ENCODE data around the gene F11. TPM values are rescaled to one million over a fixed set of nuclear protein-coding genes. Genes with fewer than 3 reads are reported as not detected.

F11 gene
- total and polyA plus RNA-seq, 2 of the 13 experiments (the other 11 are each of a cell fraction or from before 2014, with no cell fraction given): 35.1 to 58.0 TPM

DNA sequence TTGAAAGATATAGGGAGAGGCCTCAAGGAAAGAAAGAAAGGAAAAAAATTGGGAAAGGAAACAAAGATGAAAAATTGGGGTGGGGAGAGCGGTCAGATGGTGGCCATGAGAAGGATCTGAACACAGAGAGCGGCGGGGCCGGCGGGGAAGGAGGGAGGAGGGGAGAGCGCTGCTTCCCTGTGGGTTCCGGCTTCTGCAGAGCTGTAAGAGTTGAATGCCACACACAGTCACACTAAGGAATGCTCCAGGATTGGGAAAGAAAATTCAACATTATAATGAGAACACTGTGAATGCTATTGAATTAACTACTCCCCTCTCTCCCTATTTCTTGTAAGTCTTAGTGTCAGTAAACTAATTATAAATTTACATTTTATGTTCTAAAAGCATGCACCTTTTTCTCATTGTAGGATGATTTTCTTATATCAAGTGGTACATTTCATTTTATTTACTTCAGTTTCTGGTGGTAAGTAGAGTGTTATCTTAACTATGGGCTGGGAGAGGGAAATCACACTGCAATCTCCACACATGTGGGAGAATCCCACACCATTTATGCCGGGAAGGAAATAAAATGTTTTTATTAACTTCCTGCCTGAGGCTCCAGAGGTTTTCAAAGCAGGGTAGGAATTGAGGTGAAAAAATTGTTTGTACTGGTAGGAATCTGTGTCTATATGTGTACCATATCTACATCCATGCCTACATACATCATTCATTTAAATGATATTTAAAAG is 904 bp downstream of the F11 start (continued):
- TF ChIP-seq SOX13 (IDR thresholded peaks at IDR 0.05) (no peak), SOX13 (CRISPR knock-in tag; conservative IDR thresholded peaks at IDR 0.05 in 1 of 2, IDR thresholded peaks at IDR 0.05 in 1 of 2) (peak in 1 of 2 experiments; percentile 15; a peak in 1 of 4 replicates), SMC3 (IDR thresholded peaks at IDR 0.05; ENCODE audit: low read length) (no peak), TEAD3 (CRISPR knock-in tag; optimal IDR thresholded peaks at IDR 0.05; ENCODE audit: borderline replicate concordance) (peak; percentile 29), HNRNPL (IDR thresholded peaks at IDR 0.05; ENCODE audit: low read depth, low read length) (no peak), IKZF4 (CRISPR knock-in tag; IDR thresholded peaks at IDR 0.05; ENCODE audit: borderline replicate concordance, low read depth, not compliant biosample characterization) (no peak), SOX6 (IDR thresholded peaks at IDR 0.05) (no peak), SOX6 (CRISPR knock-in tag; IDR thresholded peaks at IDR 0.05) (0 out of 2 replicates have a peak, but pooled peaks have one; percentile 23), ZNF839 (CRISPR knock-in tag; IDR thresholded peaks at IDR 0.05; ENCODE audit: borderline replicate concordance) (no peak), RBAK (CRISPR knock-in tag; IDR thresholded peaks at IDR 0.05) (no peak), FOXA1 (IDR thresholded peaks at IDR 0.05) (no peak), FOXA1 (CRISPR knock-in tag; IDR thresholded peaks at IDR 0.05) (no peak), EZH2 (conservative IDR thresholded peaks at IDR 0.05; ENCODE audit: low read depth, low read length) (no peak), ARNT (IDR thresholded peaks at IDR 0.05) (no peak)
- TF ChIP-seq, protein P1, sequence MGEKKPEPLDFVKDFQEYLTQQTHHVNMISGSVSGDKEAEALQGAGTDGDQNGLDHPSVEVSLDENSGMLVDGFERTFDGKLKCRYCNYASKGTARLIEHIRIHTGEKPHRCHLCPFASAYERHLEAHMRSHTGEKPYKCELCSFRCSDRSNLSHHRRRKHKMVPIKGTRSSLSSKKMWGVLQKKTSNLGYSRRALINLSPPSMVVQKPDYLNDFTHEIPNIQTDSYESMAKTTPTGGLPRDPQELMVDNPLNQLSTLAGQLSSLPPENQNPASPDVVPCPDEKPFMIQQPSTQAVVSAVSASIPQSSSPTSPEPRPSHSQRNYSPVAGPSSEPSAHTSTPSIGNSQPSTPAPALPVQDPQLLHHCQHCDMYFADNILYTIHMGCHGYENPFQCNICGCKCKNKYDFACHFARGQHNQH (CRISPR knock-in tag; IDR thresholded peaks at IDR 0.05): peak; percentile 60
- TF ChIP-seq, protein P2, sequence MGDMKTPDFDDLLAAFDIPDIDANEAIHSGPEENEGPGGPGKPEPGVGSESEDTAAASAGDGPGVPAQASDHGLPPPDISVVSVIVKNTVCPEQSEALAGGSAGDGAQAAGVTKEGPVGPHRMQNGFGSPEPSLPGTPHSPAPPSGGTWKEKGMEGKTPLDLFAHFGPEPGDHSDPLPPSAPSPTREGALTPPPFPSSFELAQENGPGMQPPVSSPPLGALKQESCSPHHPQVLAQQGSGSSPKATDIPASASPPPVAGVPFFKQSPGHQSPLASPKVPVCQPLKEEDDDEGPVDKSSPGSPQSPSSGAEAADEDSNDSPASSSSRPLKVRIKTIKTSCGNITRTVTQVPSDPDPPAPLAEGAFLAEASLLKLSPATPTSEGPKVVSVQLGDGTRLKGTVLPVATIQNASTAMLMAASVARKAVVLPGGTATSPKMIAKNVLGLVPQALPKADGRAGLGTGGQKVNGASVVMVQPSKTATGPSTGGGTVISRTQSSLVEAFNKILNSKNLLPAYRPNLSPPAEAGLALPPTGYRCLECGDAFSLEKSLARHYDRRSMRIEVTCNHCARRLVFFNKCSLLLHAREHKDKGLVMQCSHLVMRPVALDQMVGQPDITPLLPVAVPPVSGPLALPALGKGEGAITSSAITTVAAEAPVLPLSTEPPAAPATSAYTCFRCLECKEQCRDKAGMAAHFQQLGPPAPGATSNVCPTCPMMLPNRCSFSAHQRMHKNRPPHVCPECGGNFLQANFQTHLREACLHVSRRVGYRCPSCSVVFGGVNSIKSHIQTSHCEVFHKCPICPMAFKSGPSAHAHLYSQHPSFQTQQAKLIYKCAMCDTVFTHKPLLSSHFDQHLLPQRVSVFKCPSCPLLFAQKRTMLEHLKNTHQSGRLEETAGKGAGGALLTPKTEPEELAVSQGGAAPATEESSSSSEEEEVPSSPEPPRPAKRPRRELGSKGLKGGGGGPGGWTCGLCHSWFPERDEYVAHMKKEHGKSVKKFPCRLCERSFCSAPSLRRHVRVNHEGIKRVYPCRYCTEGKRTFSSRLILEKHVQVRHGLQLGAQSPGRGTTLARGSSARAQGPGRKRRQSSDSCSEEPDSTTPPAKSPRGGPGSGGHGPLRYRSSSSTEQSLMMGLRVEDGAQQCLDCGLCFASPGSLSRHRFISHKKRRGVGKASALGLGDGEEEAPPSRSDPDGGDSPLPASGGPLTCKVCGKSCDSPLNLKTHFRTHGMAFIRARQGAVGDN (CRISPR knock-in tag; IDR thresholded peaks at IDR 0.05): peak; percentile 49
- TF ChIP-seq, protein P3, sequence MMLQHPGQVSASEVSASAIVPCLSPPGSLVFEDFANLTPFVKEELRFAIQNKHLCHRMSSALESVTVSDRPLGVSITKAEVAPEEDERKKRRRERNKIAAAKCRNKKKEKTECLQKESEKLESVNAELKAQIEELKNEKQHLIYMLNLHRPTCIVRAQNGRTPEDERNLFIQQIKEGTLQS (CRISPR knock-in tag; IDR thresholded peaks at IDR 0.05): no peak
- TF ChIP-seq, protein P4, sequence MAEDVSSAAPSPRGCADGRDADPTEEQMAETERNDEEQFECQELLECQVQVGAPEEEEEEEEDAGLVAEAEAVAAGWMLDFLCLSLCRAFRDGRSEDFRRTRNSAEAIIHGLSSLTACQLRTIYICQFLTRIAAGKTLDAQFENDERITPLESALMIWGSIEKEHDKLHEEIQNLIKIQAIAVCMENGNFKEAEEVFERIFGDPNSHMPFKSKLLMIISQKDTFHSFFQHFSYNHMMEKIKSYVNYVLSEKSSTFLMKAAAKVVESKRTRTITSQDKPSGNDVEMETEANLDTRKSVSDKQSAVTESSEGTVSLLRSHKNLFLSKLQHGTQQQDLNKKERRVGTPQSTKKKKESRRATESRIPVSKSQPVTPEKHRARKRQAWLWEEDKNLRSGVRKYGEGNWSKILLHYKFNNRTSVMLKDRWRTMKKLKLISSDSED (CRISPR knock-in tag; IDR thresholded peaks at IDR 0.05): no peak
- TF ChIP-seq, protein P5, sequence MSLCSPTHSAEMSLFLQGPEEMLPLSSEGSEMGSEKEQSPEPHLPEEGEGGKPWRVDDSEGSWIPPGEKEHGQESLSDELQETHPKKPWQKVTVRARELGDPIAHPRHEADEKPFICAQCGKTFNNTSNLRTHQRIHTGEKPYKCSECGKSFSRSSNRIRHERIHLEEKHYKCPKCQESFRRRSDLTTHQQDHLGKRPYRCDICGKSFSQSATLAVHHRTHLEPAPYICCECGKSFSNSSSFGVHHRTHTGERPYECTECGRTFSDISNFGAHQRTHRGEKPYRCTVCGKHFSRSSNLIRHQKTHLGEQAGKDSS (CRISPR knock-in tag; IDR thresholded peaks at IDR 0.05; ENCODE audit: borderline replicate concordance, low read depth): no peak

Measured in HepG2 (cell line).